Glomerular visceral epithelial cell (primary cell): Measurements from ENCODE around the gene FUT8.

Source experiments
- DNase-seq: peaks from one replicate; pipeline ENCODE4 v3.0.0-alpha.2; 2016; ENCODE audit errors: extremely low spot score

FUT8 gene

DNA sequence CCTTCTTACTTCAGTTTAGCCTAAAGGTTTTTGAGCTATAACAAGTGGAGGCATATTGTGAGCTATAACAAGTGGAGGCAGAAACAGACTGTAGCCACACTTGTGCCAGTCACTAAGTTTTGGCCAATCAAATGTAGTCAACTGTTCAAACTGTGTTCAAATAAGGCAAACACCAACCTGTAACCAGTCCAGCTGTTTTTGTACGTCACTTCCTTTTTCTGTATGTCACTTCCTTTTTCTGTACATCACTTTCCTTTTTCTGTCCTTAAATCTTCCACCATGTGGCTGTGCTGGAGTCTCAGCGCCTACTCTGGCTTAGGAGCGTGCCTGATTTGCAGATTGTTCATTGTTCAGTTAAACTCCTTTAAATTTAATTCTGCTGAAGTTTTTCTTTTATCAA is 79.7 kb downstream of the FUT8 start:
- DNase-seq, result no peak

DNA sequence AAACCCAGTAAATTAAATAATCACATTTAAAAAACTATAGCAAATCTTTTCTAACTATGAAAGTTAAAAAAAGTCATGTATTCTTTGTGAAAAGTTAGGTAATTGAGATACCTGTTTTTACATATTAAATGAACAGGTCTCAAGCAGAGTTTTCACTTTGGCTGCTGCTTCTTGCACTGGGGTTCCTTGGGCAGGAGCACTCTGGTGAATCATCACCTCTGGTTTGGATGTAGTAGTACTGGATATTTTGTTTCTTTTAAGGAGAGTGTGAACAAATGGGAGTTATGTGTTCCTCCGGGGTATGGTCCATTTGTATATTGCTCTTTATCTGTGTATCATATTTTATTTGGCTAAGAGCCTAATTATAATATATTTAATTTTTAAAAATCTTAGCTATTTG is 82.7 kb downstream of the FUT8 start:
- no peak for DNase-seq

DNA sequence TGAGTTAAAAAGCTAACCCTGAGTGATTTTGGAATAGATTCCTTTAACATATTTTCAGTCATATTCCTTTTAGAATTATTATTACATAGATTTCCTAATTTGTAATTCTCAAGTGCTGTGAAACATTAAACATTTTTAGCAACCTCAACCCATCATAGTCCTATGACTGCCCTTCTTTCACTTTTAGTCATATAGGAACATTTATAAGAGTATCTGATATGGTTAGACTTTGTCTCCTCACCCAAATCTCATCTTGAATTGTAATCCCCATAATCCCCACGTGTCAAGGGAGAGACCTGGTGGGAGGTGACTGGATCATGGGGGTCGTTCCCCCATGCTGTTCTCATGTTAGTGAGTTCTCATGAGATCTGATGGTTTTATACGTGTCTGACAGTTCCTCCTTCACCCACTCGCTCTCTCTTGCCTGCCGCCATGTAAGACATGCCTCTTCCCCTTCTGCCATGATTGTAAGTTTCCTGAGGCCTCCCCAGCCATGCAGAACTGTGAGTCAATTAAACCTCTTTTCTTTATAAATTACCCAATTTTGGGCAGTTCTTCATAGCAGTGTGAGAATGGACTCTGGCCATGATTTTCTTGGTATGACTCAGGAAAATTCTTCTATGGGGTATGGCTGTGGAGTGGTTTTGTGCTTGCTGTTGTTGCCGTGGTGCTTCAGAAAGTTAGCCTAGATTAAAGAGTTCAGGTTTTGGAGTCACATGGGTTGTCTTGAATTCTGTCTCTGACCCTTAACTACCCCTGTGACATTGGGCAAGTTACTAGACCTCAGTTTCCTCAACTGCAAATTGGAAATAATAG is 83.9 kb downstream of the FUT8 start:
- DNase-seq, result no peak

DNA sequence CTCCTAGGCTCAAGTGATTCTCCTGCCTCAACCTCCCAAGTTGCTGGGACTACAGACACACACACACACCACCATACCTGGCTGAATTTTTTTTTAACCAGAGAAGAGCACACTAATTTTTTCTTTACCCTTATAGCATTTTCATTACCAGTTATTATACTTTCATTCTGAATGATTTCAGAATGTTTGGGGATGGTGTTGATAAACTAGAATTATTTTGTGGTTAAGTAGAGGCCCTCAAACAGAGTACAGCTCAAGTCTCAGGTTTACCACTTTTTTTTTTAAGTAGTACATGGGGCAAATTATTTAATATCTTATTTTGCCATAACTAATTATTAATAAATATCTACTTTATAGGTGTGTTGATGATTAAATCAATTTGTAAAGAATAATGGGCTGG is 86.6 kb downstream of the FUT8 start:
- no peak for DNase-seq

DNA sequence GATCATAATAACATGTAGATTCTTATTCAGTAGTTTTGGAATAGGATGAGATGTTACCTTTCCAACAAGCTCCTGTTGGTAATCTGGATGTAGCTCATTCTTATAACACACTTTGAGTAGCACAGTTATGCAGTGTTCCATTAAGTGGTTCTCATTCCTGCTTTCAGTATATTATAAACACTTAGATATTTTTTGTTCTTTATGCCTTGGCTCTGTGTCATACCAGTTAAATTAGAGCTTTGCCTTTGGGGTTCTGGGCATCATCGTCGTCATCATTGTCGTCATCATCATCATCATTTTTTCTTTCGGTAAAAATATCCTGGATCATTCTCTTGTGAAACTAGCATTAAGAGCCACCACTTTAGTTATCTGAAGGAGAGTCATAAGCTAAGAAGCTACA is 87.5 kb downstream of the FUT8 start:
- no peak for DNase-seq

DNA sequence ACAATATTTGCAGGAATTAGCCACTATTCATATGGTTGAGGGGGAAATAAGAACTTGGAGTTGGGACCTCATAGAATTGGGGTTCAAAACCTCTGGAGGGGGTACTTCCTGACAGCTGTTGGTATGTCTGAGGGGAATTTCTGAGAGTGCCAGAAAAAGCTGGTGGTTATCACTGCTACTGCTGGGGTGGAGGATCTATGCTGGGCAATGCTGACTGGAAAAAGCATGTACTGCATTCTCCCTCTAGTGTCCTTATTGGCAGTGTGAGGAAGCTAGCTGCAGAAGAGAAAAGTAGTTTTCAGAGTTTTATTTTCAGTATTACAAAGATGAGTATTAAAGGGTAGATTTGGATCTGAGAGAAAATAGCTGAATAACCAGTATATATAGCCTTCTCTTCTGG is 88.8 kb downstream of the FUT8 start:
- DNase-seq, result no peak

DNA sequence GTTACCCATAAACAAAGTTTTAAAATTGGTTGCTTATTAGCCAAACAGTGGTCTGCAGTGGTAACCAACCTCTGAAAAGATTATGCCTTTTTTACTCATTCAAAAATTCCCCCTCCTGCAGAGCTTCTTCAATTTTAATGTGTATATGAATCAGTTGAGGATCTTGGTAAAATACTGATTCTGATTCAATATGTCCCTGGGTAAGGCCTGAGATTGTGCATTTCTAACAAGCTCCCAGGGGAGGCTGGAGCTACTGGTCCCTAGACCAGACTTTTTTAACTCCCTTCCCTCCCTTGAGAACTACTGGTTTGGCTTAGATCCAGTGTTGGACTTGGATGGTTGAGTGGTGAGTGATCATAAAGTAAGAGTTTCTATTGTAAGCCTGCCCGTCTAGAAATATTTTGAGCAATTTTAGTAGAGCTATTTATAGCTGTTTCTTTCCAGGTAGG is 90.2 kb downstream of the FUT8 start:
- peak; percentile 67 for DNase-seq

DNA sequence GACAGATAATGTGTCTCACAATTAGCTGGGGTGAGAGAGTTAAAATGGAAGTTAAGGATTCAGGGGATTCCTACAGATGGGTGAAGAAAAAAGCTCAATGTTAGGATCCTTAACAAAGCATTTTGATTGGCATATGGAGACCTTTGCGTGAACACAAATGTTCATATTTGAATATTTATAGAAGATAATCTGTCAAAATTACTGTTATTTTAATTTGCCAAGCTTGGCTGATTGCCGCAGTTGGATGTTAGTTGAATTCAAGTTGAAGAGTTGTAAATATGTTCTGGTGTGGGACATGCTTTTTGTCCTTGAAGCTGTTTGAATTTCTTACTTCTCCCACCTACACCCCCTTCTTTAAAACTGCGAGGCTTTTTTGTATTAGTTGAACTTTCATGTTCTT is 91.2 kb downstream of the FUT8 start:
- DNase-seq, result no peak

DNA sequence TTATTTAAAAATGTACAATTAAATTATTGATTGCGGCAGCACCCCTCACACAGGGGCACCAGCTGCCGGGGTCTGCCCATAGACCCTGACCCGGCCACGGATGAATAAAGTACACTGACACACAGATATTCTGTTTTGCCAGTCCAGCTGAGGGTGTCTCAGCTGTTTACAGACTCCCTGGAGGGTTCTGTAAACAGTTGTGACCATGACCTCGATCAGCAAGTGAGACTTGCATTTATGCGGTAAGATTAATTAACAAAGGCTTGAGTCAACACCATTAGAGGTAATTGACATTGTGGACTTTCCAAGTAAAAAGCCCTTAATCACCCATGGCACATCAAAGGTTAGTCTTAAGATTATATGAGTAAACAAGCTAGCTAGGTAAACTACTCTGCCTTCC is 94.3 kb downstream of the FUT8 start:
- DNase-seq, result no peak

DNA sequence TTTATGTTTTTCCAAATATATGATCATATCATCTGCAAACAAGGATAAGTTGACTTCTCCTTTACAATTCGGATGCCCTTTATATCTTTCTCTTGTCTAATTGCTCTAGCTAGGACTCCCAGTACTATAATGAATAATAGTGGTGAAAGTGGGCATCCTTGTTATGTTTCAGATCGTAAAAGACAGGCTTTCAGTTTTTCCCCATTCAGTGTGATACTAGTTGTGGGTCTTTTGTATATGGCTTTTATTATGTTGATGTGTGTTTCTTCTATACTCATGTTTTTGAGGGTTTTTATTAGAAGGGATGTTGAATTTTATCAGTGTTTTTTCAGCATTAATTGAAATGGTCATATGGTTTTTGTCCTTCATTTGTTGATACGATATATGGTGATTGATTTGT is 97.3 kb downstream of the FUT8 start:
- DNase-seq, result no peak

DNA sequence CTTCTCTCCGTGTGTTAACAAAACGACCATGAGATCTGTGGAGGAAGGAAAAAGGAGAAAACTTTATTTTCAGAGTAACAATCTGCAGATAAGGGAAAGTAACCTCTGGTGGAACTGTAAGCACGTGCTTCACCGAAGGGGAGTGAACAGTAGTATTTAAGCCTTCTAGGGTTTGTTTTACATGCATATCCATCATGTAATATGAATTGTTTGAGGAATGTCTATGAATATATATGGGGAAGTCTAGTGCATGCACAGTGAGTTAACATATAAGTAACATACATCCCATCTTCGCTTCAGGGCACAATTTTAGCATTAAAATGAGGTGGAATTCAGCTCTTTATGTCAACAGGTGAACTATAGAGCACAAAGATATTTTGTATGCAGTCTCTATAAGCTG is 101.1 kb downstream of the FUT8 start:
- DNase-seq, result no peak

DNA sequence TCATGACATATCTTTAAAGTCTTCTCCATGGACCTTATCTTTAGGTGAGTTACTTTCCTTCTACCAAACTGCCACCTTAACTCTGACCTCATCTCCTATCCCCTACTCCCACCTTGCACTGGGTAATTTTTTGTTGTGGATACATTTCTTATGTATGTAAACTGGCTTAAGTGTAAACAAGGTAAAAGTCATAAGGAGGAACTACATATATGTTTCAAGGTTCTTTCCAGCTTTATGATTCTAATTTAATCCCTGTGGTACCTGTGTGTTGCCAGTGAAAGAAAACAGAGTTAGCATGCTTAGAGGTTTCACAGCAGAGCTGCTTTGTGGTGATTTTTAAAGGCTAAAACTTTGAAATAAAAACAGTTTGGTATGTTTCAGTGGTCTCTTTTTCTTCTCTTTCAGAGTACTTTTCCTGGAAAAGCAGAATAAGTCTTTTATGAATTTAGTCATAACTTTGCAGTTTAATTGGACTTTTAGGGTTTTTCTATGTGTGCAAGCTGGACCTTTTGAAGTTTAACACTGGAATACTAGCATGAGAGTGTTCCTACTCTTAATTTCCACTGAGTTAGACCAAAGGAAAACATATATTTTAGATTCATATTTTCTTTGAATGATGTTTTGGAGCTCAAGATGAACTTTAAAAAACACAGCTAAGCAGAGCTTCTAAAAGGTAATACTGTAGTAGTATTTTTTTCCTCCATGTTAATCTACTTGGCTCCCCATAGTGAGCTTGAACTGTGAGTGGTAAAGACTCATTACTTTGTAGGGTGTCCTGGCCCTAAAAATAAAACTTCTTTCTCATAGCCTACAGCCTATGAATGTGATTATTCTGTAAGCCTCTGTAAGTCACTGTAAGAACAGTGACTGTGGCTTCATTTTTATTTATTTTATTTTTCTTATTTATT is 105.4 kb downstream of the FUT8 start:
- DNase-seq, result no peak

DNA sequence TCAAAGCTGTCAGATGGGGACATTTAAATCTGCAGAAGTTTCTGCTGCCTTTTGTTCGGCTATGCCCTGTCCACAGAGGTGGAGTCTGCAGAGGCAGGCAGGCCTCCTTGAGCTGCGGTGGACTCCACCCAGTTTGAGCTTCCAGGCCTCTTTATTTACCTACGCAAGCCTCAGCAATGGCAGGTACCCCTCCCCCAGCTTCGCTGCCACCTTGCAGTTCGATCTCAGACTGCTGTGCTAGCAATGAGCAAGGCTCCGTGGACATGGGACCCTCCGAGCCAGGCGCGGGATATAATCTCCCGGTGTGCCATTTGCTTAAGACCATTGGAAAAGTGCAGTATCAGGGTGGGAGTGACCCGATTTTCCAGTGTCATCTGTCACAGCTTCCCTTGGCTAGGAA is 115.5 kb downstream of the FUT8 start:
- DNase-seq, result no peak

DNA sequence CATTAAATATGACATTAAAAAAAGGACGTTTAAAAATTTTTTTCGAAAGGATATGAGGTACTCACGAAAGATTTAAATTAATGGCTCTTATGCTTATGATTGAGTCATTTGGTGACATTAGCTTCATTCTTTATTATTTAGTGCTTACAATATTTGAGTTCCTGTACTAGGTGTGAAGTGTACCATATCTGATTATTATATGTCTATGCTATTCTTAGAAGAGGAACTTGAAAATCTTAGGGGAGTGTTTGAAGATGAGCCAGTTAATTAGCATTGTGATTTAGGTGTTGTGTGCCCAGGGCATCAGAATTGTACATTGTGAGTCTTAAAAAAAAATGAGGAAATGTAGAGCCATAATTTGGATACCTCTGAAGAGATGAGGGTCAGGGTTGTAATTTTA is 118.6 kb downstream of the FUT8 start:
- DNase-seq, result no peak

DNA sequence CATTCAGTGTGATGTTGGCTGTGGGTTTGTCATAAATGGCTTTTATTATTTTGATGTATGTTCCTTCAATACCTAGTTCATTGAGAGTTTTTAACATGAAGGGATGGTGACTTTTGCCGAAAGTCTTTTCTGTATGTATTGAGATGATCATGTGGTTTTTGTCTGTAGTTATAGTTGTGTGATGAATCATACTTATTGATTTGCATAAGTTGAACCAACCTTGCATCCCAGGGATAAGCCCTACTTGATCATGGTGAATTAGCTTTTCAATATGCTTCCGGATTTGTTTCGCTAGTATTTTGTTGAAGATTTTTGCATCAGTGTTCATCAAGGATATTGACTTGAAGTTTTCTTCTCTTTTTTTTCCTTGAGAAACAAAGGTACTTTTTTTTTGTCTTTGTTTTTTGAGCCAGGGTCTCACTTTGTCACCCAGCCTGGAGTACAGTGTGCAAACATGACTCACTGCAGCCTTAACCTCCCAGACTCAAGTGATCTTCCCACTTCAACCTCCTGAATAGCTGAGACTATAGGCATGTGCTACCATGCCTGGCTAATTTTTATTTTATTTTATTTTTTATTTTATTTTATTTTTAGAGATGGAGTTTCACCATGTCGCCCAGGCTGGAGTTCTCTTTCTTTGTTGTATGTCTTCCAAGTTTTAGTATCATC is 121.3 kb downstream of the FUT8 start:
- DNase-seq, result no peak

DNA sequence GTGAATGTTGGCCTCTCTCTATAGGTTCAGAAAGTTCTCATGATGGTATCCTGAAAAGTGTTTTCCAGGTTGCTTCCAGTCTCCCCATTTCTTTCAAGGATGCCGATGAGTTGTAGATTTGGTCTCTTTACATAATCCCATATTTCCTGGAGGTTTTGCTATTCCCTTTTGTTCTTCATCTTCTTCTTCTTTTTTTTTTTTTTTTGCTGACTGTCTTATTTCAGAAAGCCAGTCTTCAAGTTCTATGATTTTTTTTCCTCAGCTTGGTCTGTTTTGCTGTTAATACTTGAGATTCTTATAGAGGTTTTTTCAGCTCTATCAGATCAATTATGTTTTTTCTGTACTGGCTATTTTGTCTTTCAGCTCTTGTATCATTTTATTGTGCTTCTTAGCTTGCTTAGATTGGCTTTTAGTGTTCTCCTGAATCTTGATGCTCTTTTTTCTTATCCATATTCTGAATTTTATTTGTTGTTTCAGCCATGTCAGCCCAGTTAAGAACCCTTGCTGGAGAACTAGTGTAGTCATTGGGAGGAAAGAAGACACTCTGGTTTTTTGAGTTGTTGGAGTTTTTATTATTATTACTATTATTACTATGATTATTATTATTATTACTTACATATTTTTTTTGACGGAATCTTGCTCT is 124.4 kb downstream of the FUT8 start:
- DNase-seq, result no peak

DNA sequence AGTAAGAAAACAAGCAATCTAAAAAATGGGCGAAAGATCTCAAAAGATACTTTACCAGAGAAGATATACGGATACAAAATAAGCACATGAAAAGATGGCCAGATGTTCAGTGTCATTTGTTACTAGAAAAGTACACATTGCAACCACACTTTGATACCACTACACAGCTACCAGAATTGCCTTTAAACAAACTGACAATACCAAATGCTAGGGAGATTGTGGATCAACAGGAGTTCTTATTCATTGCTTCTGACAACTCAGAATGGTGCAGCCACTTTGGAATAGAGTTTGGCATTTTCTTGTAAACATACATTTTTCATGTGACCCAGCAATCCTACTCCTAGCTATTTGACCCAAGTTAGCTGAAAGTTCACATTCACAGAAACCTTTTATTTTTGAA is 136.3 kb downstream of the FUT8 start:
- DNase-seq, result no peak

DNA sequence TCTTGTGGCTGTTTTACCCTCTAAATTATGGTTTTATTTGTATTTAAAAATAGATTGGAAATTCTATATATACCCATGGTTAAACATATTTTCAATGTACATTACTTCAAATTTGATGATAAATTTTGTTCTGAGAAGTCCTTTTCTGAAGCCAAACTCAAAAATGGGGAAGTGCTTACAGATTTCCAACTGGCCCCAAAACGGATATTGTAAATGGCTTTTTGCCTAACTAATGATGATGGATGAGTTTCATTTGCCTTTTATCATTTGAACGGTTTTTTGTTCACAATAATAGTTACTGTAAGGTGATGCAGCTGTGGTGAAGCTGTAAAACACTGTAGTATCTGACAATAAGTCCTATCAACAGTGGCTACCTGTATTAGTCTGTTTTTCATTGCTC is 136.9 kb downstream of the FUT8 start:
- DNase-seq, result no peak

DNA sequence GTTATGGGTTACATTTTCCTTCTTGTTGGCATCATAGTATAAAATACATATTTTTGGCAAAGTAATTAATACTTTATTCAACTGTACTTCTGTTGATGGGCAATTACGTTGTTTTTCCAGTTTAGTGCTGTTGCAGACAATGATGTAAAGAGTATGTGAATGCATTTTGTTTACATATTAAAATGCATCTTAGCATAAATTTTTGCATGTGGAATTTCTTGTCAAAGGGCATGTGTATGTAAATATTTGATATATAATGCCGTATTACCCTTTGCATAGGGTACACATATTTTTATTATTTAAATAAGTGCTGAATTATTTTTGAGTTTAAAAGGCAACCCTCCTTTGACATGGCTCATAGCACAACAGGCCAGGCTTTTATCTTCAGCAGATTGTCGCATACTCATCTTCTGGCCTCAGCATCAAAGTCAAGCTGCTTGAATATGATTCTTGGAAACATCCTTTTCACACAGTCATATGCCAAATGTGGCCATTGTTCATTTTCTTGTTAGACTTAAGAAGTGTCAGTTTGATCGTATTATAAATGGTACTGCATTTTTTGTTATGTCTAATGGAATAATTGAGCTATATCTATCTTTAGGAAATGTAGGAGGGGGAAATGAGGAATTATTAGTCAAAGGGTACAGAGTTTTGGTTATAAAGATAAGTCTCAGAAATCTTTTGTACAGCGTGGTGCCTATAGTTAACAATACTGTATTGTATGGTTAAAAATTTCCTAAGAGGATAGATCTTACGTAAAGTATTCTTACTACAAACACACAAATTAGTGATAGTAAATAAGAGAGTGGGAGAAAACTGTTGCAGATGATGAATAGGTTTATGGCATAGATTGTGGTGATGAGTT is 138.5 kb downstream of the FUT8 start:
- DNase-seq, result no peak

DNA sequence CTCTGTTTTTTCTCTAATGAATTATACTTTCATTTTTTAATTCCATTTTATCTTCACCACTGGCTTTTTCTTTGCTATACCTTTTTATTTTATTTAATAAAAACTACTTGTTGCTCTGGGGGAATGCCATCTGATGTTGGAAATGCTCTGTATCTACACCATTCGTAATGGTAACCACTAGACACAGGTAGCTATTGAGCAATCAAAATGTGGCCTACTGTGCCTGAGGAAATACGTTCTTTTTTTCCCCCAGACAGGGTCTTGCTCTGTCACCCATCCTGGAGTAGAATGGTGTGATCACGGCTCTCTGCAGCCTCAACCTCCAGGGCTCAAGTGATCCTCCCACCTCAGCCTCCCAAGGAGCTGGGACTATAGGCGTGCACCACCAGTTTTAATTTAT is 140.2 kb downstream of the FUT8 start:
- no peak for DNase-seq

DNA sequence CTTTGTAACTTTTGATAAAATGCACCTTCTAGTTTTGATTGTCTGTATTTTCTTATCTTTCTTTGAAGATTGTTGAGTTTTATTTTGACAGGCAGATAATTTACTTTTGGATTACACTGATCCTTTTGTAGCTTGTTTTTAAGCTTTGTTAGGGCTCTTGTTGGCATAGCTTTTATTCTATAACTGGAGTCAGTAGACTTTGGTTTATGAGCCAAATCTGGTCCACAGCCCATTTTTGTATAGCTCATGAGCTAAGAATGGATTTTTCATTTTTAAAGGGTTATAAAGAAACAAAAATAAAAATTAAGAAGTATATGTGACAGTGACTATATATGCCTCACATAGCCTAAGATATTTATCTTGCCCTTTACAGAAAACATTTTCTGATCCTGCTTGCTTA is 142.3 kb downstream of the FUT8 start:
- no peak for DNase-seq
